Measurements from ENCODE around the gene THAP7. TPM values are rescaled to one million over a fixed set of nuclear protein-coding genes. Genes with fewer than 3 reads are reported as not detected.

Gene THAP7
- total and polyA plus RNA-seq, 2 of the 13 experiments (the other 11 are each of a cell fraction or from before 2014, with no cell fraction given), result 13.0 to 25.5 TPM

DNA sequence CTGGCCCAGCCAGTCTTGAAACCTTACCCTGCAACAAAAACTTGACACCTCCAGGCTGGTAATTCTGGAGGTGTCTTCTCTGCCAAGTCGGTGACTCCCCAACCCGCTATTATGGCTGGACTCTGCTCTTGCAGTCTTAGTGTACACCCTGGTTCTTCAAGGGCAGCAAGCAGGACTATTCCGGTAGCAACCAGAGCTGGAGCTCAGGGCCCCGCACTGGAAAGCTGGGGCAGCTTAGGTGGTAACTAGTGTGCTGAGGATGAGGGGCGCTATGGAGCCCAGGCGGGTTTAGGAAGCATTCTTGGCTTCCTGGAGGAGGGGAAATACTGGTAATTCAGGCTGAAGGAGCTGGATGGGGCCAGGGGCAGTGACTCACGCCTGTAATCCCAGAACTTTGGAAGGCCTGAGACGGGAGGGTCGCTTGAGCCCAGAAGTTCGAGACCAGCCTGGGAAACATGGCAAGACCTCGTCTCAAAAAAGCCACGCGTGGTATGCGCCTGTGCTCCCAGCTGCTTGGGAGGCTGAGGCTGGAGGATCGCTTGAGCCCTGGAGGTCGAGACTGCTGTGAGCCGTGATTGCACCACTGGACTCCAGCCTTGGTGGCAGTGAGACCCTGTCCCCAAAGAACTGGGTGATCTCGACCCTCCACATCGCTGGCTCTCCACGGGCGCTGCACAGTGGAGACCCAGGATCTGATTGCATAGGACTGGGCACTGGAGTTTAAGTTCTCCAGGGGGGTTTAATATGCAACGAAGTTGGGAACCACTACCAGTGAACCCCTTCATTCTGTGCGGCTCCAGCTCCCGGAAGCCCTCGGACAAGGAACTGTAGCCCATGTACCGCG, 45.4 kb downstream of the THAP7 start (continued):
- TF ChIP-seq, protein P1, sequence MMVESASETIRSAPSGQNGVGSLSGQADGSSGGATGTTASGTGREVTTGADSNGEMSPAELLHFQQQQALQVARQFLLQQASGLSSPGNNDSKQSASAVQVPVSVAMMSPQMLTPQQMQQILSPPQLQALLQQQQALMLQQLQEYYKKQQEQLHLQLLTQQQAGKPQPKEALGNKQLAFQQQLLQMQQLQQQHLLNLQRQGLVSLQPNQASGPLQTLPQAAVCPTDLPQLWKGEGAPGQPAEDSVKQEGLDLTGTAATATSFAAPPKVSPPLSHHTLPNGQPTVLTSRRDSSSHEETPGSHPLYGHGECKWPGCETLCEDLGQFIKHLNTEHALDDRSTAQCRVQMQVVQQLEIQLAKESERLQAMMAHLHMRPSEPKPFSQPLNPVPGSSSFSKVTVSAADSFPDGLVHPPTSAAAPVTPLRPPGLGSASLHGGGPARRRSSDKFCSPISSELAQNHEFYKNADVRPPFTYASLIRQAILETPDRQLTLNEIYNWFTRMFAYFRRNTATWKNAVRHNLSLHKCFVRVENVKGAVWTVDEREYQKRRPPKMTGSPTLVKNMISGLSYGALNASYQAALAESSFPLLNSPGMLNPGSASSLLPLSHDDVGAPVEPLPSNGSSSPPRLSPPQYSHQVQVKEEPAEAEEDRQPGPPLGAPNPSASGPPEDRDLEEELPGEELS (CRISPR knock-in tag; IDR thresholded peaks at IDR 0.05), result 0 out of 2 replicates have a peak, but pooled peaks have one; percentile 21
- TF ChIP-seq, protein P2, sequence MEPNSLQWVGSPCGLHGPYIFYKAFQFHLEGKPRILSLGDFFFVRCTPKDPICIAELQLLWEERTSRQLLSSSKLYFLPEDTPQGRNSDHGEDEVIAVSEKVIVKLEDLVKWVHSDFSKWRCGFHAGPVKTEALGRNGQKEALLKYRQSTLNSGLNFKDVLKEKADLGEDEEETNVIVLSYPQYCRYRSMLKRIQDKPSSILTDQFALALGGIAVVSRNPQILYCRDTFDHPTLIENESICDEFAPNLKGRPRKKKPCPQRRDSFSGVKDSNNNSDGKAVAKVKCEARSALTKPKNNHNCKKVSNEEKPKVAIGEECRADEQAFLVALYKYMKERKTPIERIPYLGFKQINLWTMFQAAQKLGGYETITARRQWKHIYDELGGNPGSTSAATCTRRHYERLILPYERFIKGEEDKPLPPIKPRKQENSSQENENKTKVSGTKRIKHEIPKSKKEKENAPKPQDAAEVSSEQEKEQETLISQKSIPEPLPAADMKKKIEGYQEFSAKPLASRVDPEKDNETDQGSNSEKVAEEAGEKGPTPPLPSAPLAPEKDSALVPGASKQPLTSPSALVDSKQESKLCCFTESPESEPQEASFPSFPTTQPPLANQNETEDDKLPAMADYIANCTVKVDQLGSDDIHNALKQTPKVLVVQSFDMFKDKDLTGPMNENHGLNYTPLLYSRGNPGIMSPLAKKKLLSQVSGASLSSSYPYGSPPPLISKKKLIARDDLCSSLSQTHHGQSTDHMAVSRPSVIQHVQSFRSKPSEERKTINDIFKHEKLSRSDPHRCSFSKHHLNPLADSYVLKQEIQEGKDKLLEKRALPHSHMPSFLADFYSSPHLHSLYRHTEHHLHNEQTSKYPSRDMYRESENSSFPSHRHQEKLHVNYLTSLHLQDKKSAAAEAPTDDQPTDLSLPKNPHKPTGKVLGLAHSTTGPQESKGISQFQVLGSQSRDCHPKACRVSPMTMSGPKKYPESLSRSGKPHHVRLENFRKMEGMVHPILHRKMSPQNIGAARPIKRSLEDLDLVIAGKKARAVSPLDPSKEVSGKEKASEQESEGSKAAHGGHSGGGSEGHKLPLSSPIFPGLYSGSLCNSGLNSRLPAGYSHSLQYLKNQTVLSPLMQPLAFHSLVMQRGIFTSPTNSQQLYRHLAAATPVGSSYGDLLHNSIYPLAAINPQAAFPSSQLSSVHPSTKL (CRISPR knock-in tag; IDR thresholded peaks at IDR 0.05), result 0 out of 2 replicates have a peak, but pooled peaks have one; percentile 3
- TF ChIP-seq SPEN (CRISPR knock-in tag; IDR thresholded peaks at IDR 0.05; ENCODE audit: low read depth) (peak; percentile 52; the same call in 1 of the 2 replicates), ZNF235 (CRISPR knock-in tag; IDR thresholded peaks at IDR 0.05; ENCODE audit: borderline replicate concordance) (no peak), ZNF10 (CRISPR knock-in tag; IDR thresholded peaks at IDR 0.05; ENCODE audit: borderline replicate concordance, low read depth) (no peak), KAT2B (IDR thresholded peaks at IDR 0.05; ENCODE audit: borderline replicate concordance, low read depth, low read length) (no peak), ZNF780A (CRISPR knock-in tag; IDR thresholded peaks at IDR 0.05) (no peak), ZIK1 (CRISPR knock-in tag; IDR thresholded peaks at IDR 0.05; ENCODE audit: borderline replicate concordance, low read depth) (0 out of 2 replicates have a peak, but pooled peaks have one; percentile 46), NKX3-1 (CRISPR knock-in tag; IDR thresholded peaks at IDR 0.05) (no peak), ZMYM3 (CRISPR knock-in tag; IDR thresholded peaks at IDR 0.05) (peak; percentile 87; the same call in 1 of the 2 replicates), TAF1 (CRISPR knock-in tag; IDR thresholded peaks at IDR 0.05) (peak; percentile 23), ZNF556 (CRISPR knock-in tag; IDR thresholded peaks at IDR 0.05; ENCODE audit: borderline replicate concordance) (no peak), PPARG (CRISPR knock-in tag; conservative IDR thresholded peaks at IDR 0.05) (no peak), U2AF2 (IDR thresholded peaks at IDR 0.05; ENCODE audit: low read depth, low read length) (no peak)
- TF ChIP-seq, protein P3, sequence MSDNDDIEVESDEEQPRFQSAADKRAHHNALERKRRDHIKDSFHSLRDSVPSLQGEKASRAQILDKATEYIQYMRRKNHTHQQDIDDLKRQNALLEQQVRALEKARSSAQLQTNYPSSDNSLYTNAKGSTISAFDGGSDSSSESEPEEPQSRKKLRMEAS (IDR thresholded peaks at IDR 0.05), result peak; percentile 27; the same call in 1 of the 2 replicates
- TF ChIP-seq, protein P4, sequence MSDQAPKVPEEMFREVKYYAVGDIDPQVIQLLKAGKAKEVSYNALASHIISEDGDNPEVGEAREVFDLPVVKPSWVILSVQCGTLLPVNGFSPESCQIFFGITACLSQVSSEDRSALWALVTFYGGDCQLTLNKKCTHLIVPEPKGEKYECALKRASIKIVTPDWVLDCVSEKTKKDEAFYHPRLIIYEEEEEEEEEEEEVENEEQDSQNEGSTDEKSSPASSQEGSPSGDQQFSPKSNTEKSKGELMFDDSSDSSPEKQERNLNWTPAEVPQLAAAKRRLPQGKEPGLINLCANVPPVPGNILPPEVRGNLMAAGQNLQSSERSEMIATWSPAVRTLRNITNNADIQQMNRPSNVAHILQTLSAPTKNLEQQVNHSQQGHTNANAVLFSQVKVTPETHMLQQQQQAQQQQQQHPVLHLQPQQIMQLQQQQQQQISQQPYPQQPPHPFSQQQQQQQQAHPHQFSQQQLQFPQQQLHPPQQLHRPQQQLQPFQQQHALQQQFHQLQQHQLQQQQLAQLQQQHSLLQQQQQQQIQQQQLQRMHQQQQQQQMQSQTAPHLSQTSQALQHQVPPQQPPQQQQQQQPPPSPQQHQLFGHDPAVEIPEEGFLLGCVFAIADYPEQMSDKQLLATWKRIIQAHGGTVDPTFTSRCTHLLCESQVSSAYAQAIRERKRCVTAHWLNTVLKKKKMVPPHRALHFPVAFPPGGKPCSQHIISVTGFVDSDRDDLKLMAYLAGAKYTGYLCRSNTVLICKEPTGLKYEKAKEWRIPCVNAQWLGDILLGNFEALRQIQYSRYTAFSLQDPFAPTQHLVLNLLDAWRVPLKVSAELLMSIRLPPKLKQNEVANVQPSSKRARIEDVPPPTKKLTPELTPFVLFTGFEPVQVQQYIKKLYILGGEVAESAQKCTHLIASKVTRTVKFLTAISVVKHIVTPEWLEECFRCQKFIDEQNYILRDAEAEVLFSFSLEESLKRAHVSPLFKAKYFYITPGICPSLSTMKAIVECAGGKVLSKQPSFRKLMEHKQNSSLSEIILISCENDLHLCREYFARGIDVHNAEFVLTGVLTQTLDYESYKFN (CRISPR knock-in tag; conservative IDR thresholded peaks at IDR 0.05), result no peak
- TF ChIP-seq, protein P5, sequence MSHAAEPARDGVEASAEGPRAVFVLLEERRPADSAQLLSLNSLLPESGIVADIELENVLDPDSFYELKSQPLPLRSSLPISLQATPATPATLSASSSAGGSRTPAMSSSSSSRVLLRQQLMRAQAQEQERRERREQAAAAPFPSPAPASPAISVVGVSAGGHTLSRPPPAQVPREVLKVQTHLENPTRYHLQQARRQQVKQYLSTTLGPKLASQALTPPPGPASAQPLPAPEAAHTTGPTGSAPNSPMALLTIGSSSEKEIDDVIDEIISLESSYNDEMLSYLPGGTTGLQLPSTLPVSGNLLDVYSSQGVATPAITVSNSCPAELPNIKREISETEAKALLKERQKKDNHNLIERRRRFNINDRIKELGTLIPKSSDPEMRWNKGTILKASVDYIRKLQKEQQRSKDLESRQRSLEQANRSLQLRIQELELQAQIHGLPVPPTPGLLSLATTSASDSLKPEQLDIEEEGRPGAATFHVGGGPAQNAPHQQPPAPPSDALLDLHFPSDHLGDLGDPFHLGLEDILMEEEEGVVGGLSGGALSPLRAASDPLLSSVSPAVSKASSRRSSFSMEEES (CRISPR knock-in tag; IDR thresholded peaks at IDR 0.05), result no peak
